Measurements from ENCODE around the gene LRP6.
A peak's percentile ranks its signal among the peaks of the same experiment; 100 is the strongest.

LRP6 gene

GRCh38 chr12:12294215-12295005 is 27.6 kb upstream of the LRP6 start:
- no peak overlapping the region for H3K4me3 ChIP-seq (replicated peaks; ENCODE audit: low read depth, low read length)
- no peak for TF ChIP-seq CTCF (IDR thresholded peaks at IDR 0.05; ENCODE audit: low read length, missing control alignments)
- peak; percentile 58 for DNase-seq (ENCODE audit: low read depth)

GRCh38 chr12:12290206-12290605 is 23.4 kb upstream of the LRP6 start:
- no peak for TF ChIP-seq CTCF (IDR thresholded peaks at IDR 0.05; ENCODE audit: low read length, missing control alignments)
- DNase-seq (ENCODE audit: low read depth): no peak
- H3K4me3 ChIP-seq (replicated peaks; ENCODE audit: low read depth, low read length): no peak overlapping the region

GRCh38 chr12:12286441-12286840 is 19.6 kb upstream of the LRP6 start:
- DNase-seq (ENCODE audit: low read depth): no peak
- no peak for TF ChIP-seq CTCF (IDR thresholded peaks at IDR 0.05; ENCODE audit: low read length, missing control alignments)
- H3K4me3 ChIP-seq (replicated peaks; ENCODE audit: low read depth, low read length): no peak overlapping the region

- peak; percentile 80 for DNase-seq (ENCODE audit: low read depth)
- no peak overlapping the region for H3K4me3 ChIP-seq (replicated peaks; ENCODE audit: low read depth, low read length)
- no peak for TF ChIP-seq CTCF (IDR thresholded peaks at IDR 0.05; ENCODE audit: low read length, missing control alignments)
These were observed 16.0 kb upstream of the LRP6 start for GRCh38 chr12:12282761-12283425.

GRCh38 chr12:12282202-12282601 is 15.4 kb upstream of the LRP6 start:
- no peak for TF ChIP-seq CTCF (IDR thresholded peaks at IDR 0.05; ENCODE audit: low read length, missing control alignments)
- H3K4me3 ChIP-seq (replicated peaks; ENCODE audit: low read depth, low read length): no peak overlapping the region
- DNase-seq (ENCODE audit: low read depth): no peak

GRCh38 chr12:12281134-12281533 is 14.3 kb upstream of the LRP6 start:
- no peak for TF ChIP-seq CTCF (IDR thresholded peaks at IDR 0.05; ENCODE audit: low read length, missing control alignments)
- H3K4me3 ChIP-seq (replicated peaks; ENCODE audit: low read depth, low read length): no peak overlapping the region
- no peak for DNase-seq (ENCODE audit: low read depth)
